CD14-positive monocyte (primary cell): ENCODE measurements around the gene SYNE1. TPM values are rescaled to one million over a fixed set of nuclear protein-coding genes. Genes with fewer than 3 reads are reported as not detected.

Experiments
- DNase-seq, 3 donors: peaks; one replicate each; pipeline ENCODE4 v3.0.0-alpha.2; 2011 to 2022
- H2AFZ ChIP-seq: 2 replicates; pipeline ENCODE4 v1.6.0; 2012; ENCODE audit warnings: mild to moderate bottlenecking, low read depth, low read length, inconsistent platforms; ENCODE audit not compliant: insufficient read depth, poor library complexity, severe bottlenecking
- H3K27ac ChIP-seq, 2 donors: 1 replicate in 1 of 2; 2 replicates in 1 of 2; pipeline ENCODE4 v1.5.1; 2012 to 2013; ENCODE audit warnings: low read length in 2 of 2, control low read depth in 1 of 2, inconsistent platforms in 1 of 2, low read depth in 1 of 2, mild to moderate bottlenecking in 1 of 2
- H3K27me3 ChIP-seq, 2 donors: one replicate each; pipeline versions ENCODE4 v1.6.0 to v1.6.1; 2011 to 2013; ENCODE audit warnings: low read length in 2 of 2; ENCODE audit not compliant: control insufficient read depth in 2 of 2, insufficient read depth in 2 of 2
- H3K36me3 ChIP-seq, 2 donors: replicated peaks in 1 of 2; 1 replicate in 1 of 2; 2 replicates in 1 of 2; pipeline versions ENCODE4 v1.5.1 to v1.6.1; 2012 to 2013; ENCODE audit warnings: low read length in 2 of 2, control low read depth in 1 of 2, inconsistent platforms in 1 of 2, mild to moderate bottlenecking in 1 of 2; ENCODE audit not compliant: insufficient read depth in 2 of 2, control insufficient read depth in 1 of 2
- H3K4me1 ChIP-seq, 2 donors: 1 replicate in 1 of 2; 2 replicates in 1 of 2; pipeline versions ENCODE4 v1.5.1 to v1.6.1; 2012 to 2013; ENCODE audit warnings: low read length in 2 of 2, control low read depth in 1 of 2, inconsistent platforms in 1 of 2, mild to moderate bottlenecking in 1 of 2, moderate library complexity in 1 of 2; ENCODE audit not compliant: insufficient read depth in 2 of 2, control insufficient read depth in 1 of 2
- H3K4me2 ChIP-seq: replicated peaks from 2 replicates; pipeline ENCODE3; 2012; ENCODE audit warnings: low read length, moderate library complexity, mild to moderate bottlenecking; ENCODE audit not compliant: poor library complexity, severe bottlenecking; ENCODE audit errors: extremely low read depth
- H3K4me3 ChIP-seq, 3 experiments: fragments of 200-600 bp in 1 of 3; sonication (generic) in 1 of 3; replicated peaks in 1 of 3; 1 replicate in 2 of 3; 2 replicates in 1 of 3; pipeline ENCODE4 v1.5.1; 2011 to 2013; ENCODE audit warnings: low read length in 3 of 3, mild to moderate bottlenecking in 3 of 3, control low read depth in 2 of 3, low read depth in 2 of 3, inconsistent platforms in 1 of 3, moderate library complexity in 1 of 3
- H3K79me2 ChIP-seq: 2 replicates; pipeline ENCODE4 v1.6.0; 2012; ENCODE audit warnings: mild to moderate bottlenecking, control low read depth, inconsistent platforms, low read length, moderate library complexity; ENCODE audit not compliant: insufficient read depth
- H3K9ac ChIP-seq: 2 replicates; pipeline ENCODE4 v1.6.0; 2017; ENCODE audit warnings: low read length, mild to moderate bottlenecking; ENCODE audit not compliant: insufficient read depth, poor library complexity, severe bottlenecking
- H3K9me3 ChIP-seq, 2 donors: replicated peaks in 1 of 2; 1 replicate in 1 of 2; 2 replicates in 1 of 2; pipeline versions ENCODE4 v1.5.1 to v1.6.1; 2012 to 2013; ENCODE audit warnings: low read length in 2 of 2, control low read depth in 1 of 2; ENCODE audit not compliant: control insufficient read depth in 1 of 2, insufficient read depth in 1 of 2
- H4K20me1 ChIP-seq: 2 replicates; pipeline ENCODE4 v1.6.0; 2012; ENCODE audit warnings: mild to moderate bottlenecking, low read length, control low read depth, moderate library complexity; ENCODE audit not compliant: insufficient read depth
- H3K27ac Mint-ChIP-seq, 7 donors: one replicate each; pipeline ENCODE4 v1.8.0; 2020; ENCODE audit warnings: mild to moderate bottlenecking in 7 of 7, mixed read lengths in 7 of 7, moderate library complexity in 6 of 7, inconsistent platforms in 2 of 7
- H3K27me3 Mint-ChIP-seq, 3 donors: one replicate each; pipeline ENCODE4 v1.8.0; 2021 to 2022; ENCODE audit warnings: low read depth in 3 of 3, mild to moderate bottlenecking in 3 of 3, mixed read lengths in 3 of 3, moderate library complexity in 3 of 3, inconsistent platforms in 1 of 3
- H3K36me3 Mint-ChIP-seq, 2 donors: one replicate each; pipeline ENCODE4 v1.8.0; 2020; ENCODE audit warnings: mixed read lengths in 2 of 2, inconsistent platforms in 1 of 2, mild to moderate bottlenecking in 1 of 2
- H3K4me1 Mint-ChIP-seq: one replicate; pipeline ENCODE4 v1.8.0; 2020; ENCODE audit warnings: mild to moderate bottlenecking, mixed read lengths
- H3K4me3 Mint-ChIP-seq, 2 donors: one replicate each; pipeline ENCODE4 v1.8.0; 2020; ENCODE audit warnings: mild to moderate bottlenecking in 2 of 2, mixed read lengths in 2 of 2, moderate library complexity in 1 of 2
- H3K9me3 Mint-ChIP-seq, 7 donors: one replicate each; pipeline ENCODE4 v1.8.0; 2020 to 2022; ENCODE audit warnings: mixed read lengths in 7 of 7, mild to moderate bottlenecking in 6 of 7, moderate library complexity in 6 of 7, inconsistent platforms in 2 of 7
- CTCF ChIP-seq: fragments of 200-600 bp; IDR thresholded peaks from one replicate; pipeline ENCODE4 v1.8.0; 2022; ENCODE audit warnings: antibody characterized with exemption, mild to moderate bottlenecking
- WGBS: methylation state at CpG from one replicate; pipeline ENCODE4 v1.1.5; 2013; ENCODE audit warnings: missing lambda C conversion rate; ENCODE audit not compliant: insufficient coverage; 5-methylcytosine and 5-hydroxymethylcytosine counted together
- intact Hi-C, 2 donors: fragments of 100-400 bp; cut with micrococcal nuclease; formaldehyde crosslinking; loops; one replicate each; pipeline versions ENCODE4 v1.15.0 to v1.15.1; 2023
- polyA plus RNA-seq, 3 donors: library from polyadenylated mRNA; depleted of rRNA in 1 of 3; unstranded in 2 of 3; stranded (reverse) in 1 of 3; fragments of 300-500 nt in 2 of 3; fragments of >200 nt in 1 of 3; fragmentation: Illumina TruSeq in 2 of 3; gene quantifications; 1 replicate in 2 of 3; 2 replicates in 1 of 3; pipeline ENCODE4 v1.2.3, GENCODE V29; 2012 to 2021

SYNE1 gene
- polyA plus RNA-seq, 3 donors, result 3.7 to 24.5 (median 8.1) TPM

GRCh38 chr6:152096863-152097496 lies 540.2 kb downstream of the SYNE1 start:
- TF ChIP-seq CTCF, result no peak
- H3K27me3 Mint-ChIP-seq, result peaks cover 0 to 2% (median 0%) of the 10 kb centered on the region in 3 donors
- intact Hi-C loops, result no loop called here
- Histone ChIP-seq H3K4me1 (peaks cover 27 to 35% of the 10 kb centered on the region in 2 donors), H3K4me2 (no peak overlapping the region), H4K20me1 (no peaks in the 10 kb centered on the region), H3K9me3 (no peaks in the 10 kb centered on the region), H3K79me2 (no peaks in the 10 kb centered on the region), H2AFZ (no peak overlapping the region), H3K27ac (no peak overlapping the region), H3K36me3 (no peaks in the 10 kb centered on the region), H3K4me3 (no peak overlapping the region), H3K9ac (no peak overlapping the region), H3K27me3 (no peaks in the 10 kb centered on the region)
- H3K4me1 Mint-ChIP-seq, result peaks cover 27% of the 10 kb centered on the region
- H3K36me3 Mint-ChIP-seq, result no peaks in the 10 kb centered on the region
- no peak overlapping the region for H3K4me3 Mint-ChIP-seq
- no CpG with 5 or more reads among the region's 5 CpGs for WGBS
- H3K9me3 Mint-ChIP-seq, result peaks cover 0 to 5% (median 0%) of the 10 kb centered on the region in 7 donors
- DNase-seq, result no peak
- no peak overlapping the region for H3K27ac Mint-ChIP-seq

- intact Hi-C loops, result no loop called here
- peaks cover 22% of the 10 kb centered on the region for H3K4me1 Mint-ChIP-seq
- DNase-seq, result peak; percentile 93 to 99 (median 95)
- peaks cover 0 to 5% (median 0%) of the 10 kb centered on the region in 7 donors for H3K9me3 Mint-ChIP-seq
- Histone ChIP-seq H3K9ac (no peak overlapping the region), H4K20me1 (no peaks in the 10 kb centered on the region), H3K27me3 (no peaks in the 10 kb centered on the region), H2AFZ (no peak overlapping the region), H3K4me2 (no peak overlapping the region), H3K9me3 (no peaks in the 10 kb centered on the region), H3K36me3 (no peaks in the 10 kb centered on the region), H3K4me1 (peaks cover 22 to 31% of the 10 kb centered on the region in 2 donors), H3K27ac (peak overlapping the region in 1 of 2 donors; percentile 81), H3K4me3 (no peak overlapping the region), H3K79me2 (no peaks in the 10 kb centered on the region)
- peaks cover 0 to 2% (median 0%) of the 10 kb centered on the region in 3 donors for H3K27me3 Mint-ChIP-seq
- H3K36me3 Mint-ChIP-seq, result no peaks in the 10 kb centered on the region
- no peak overlapping the region for H3K4me3 Mint-ChIP-seq
- peak overlapping the region; percentile 81 to 94 (median 90) for H3K27ac Mint-ChIP-seq
- no peak for TF ChIP-seq CTCF
- WGBS, result no CpG with 5 or more reads among the region's 3 CpGs
Measured at GRCh38 chr6:152094992-152095592, 542.1 kb downstream of the SYNE1 start.
